ENCODE data around the gene RBM46.

DNA sequence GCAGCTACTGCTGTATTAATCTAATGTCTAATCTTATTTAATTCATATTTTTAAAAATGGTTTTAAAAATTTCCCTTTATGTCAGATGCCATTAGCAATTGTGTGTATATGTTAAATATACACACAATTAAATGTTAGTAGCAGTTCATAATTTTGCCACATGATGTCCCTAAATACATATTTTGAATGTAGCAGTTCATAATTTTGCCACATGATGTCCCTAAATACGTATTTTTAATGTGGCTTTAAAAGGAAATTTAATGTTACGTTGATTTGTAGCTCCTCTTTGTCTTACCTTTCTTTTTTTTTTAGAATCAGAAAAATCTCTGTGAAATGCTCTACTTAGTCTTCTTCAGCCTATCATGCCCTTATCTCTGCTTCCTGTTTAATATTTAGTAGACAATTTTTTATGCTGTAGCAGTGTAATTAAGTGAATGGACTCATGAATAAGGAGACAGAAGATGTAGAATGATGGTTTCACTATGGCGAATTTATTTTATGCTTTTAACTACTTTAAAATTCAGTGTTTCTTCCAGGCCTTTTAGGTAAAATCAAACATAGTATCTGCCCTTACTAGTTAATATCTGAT lies 26.1 kb downstream of the RBM46 start:
- TF ChIP-seq, protein P1, sequence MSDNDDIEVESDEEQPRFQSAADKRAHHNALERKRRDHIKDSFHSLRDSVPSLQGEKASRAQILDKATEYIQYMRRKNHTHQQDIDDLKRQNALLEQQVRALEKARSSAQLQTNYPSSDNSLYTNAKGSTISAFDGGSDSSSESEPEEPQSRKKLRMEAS (IDR thresholded peaks at IDR 0.05): no peak
- TF ChIP-seq FOXM1 (IDR thresholded peaks at IDR 0.05; ENCODE audit: borderline replicate concordance, low read depth): no peak
- TF ChIP-seq CEBPB (IDR thresholded peaks at IDR 0.05): no peak
- no peak for TF ChIP-seq TCF12 (IDR thresholded peaks at IDR 0.05; ENCODE audit: low read depth)
- TF ChIP-seq RAD21 (IDR thresholded peaks at IDR 0.05; ENCODE audit: low read depth): peak; percentile 72
- TF ChIP-seq EP300 (IDR thresholded peaks at IDR 0.05; ENCODE audit: borderline replicate concordance): no peak
- no peak for TF ChIP-seq YY1 (IDR thresholded peaks at IDR 0.05; ENCODE audit: low read depth)
- TF ChIP-seq, protein P2, sequence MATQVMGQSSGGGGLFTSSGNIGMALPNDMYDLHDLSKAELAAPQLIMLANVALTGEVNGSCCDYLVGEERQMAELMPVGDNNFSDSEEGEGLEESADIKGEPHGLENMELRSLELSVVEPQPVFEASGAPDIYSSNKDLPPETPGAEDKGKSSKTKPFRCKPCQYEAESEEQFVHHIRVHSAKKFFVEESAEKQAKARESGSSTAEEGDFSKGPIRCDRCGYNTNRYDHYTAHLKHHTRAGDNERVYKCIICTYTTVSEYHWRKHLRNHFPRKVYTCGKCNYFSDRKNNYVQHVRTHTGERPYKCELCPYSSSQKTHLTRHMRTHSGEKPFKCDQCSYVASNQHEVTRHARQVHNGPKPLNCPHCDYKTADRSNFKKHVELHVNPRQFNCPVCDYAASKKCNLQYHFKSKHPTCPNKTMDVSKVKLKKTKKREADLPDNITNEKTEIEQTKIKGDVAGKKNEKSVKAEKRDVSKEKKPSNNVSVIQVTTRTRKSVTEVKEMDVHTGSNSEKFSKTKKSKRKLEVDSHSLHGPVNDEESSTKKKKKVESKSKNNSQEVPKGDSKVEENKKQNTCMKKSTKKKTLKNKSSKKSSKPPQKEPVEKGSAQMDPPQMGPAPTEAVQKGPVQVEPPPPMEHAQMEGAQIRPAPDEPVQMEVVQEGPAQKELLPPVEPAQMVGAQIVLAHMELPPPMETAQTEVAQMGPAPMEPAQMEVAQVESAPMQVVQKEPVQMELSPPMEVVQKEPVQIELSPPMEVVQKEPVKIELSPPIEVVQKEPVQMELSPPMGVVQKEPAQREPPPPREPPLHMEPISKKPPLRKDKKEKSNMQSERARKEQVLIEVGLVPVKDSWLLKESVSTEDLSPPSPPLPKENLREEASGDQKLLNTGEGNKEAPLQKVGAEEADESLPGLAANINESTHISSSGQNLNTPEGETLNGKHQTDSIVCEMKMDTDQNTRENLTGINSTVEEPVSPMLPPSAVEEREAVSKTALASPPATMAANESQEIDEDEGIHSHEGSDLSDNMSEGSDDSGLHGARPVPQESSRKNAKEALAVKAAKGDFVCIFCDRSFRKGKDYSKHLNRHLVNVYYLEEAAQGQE (IDR thresholded peaks at IDR 0.05; ENCODE audit: low read depth): no peak
- no peak for TF ChIP-seq TAF1 (IDR thresholded peaks at IDR 0.05; ENCODE audit: low read depth)

Measured in Ishikawa (cell line).